ENCODE results near the gene LAMA2. TPM values are rescaled to one million over a fixed set of nuclear protein-coding genes. Genes with fewer than 3 reads are reported as not detected.

LAMA2 gene
- total RNA-seq, 2 donors from 2014 or later = 3.6 to 7.5 TPM

DNA sequence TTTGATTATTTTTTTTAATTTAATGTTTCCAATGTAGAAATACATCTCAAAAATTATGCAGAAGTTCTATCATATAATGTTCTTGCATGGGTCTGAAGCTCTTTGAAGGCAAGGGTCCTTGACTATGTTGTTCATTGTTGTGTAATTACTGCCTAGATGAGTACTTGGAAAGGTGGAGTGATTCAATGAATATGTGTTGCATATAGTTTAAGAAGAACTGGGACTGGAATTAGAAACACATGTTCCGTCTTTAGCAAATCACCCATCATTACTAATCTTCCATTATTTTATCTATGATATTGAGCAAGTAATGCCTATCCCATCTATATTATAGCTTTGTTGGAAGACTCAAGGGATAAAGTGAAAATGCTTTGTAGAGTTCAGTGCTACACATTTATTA lies 147.3 kb downstream of the LAMA2 start:
- TF ChIP-seq, protein P1, sequence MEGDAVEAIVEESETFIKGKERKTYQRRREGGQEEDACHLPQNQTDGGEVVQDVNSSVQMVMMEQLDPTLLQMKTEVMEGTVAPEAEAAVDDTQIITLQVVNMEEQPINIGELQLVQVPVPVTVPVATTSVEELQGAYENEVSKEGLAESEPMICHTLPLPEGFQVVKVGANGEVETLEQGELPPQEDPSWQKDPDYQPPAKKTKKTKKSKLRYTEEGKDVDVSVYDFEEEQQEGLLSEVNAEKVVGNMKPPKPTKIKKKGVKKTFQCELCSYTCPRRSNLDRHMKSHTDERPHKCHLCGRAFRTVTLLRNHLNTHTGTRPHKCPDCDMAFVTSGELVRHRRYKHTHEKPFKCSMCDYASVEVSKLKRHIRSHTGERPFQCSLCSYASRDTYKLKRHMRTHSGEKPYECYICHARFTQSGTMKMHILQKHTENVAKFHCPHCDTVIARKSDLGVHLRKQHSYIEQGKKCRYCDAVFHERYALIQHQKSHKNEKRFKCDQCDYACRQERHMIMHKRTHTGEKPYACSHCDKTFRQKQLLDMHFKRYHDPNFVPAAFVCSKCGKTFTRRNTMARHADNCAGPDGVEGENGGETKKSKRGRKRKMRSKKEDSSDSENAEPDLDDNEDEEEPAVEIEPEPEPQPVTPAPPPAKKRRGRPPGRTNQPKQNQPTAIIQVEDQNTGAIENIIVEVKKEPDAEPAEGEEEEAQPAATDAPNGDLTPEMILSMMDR (IDR thresholded peaks at IDR 0.05) = no peak
- H3K9ac ChIP-seq (ENCODE audit: low read depth in 2 of 2, low read length in 2 of 2) = no peak overlapping the region
- no peak for DNase-seq
- H3K27ac ChIP-seq = no peak overlapping the region
- intact Hi-C loops (cut with DNase I) = no loop called here
- no peaks in the 10 kb centered on the region for H3K36me3 ChIP-seq
- H3K4me1 ChIP-seq = no peaks in the 10 kb centered on the region
- H3K9me3 ChIP-seq = no peaks in the 10 kb centered on the region
- H3K4me3 ChIP-seq = no peak overlapping the region
- H3K27me3 ChIP-seq = no peaks in the 10 kb centered on the region

DNA sequence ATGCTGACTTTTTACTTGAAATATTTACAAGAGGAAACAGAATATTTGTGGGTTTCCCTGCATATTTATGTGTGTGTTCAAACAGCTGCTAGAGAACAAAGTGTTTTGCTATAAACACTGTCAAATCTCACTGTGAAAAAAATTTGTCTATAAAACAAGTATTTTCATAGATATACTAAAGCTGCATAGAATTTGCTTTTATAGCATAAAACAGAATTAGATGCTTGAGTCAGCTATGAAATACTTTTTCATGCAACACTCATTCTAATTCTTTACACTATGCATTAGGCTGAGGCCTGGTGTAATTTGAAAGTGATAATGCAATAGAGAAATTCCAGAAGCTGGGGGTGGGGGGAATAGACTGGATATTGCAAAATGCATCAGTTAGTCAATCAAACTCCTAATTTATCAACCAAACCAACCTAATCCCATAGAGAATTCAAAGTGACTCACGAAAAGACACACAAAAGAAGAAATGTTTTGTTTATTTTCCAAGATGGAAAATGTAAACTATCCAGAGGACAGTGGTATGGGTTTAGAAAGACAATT lies 148.2 kb downstream of the LAMA2 start:
- intact Hi-C loops (cut with DNase I) = no loop called here
- TF ChIP-seq, protein P1 (IDR thresholded peaks at IDR 0.05) = no peak
- H3K4me1 ChIP-seq = no peaks in the 10 kb centered on the region
- no peaks in the 10 kb centered on the region for H3K36me3 ChIP-seq
- H3K27ac ChIP-seq = no peak overlapping the region
- no peaks in the 10 kb centered on the region for H3K27me3 ChIP-seq
- DNase-seq = no peak
- no peaks in the 10 kb centered on the region for H3K9me3 ChIP-seq
- H3K4me3 ChIP-seq = no peak overlapping the region
- no peak overlapping the region for H3K9ac ChIP-seq (ENCODE audit: low read depth in 2 of 2, low read length in 2 of 2)

DNA sequence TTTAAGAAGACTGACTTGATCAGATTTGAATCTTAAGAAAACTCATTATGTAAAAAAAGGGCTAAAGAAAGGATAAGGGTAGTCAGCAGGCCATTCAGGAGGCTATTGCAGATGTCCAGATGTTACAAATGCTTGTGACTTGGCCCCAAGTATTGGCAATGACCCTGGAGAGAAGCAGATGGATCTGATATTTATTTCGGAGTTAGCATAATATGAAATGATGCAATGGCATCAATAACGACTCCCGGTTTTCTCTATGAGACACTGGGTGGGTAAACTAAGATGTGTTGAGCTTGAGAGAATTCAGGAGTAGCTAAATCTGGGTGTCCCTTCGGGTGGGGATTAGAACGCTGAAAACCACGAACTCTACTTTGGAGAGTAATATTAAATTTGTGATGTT lies 149.7 kb downstream of the LAMA2 start:
- Histone ChIP-seq H3K4me3 (no peak overlapping the region), H3K27ac (no peak overlapping the region), H3K9me3 (no peaks in the 10 kb centered on the region), H3K4me1 (no peaks in the 10 kb centered on the region), H3K27me3 (no peaks in the 10 kb centered on the region), H3K9ac (ENCODE audit: low read depth in 2 of 2, low read length in 2 of 2) (no peak overlapping the region), H3K36me3 (no peaks in the 10 kb centered on the region)
- TF ChIP-seq, protein P1 (IDR thresholded peaks at IDR 0.05) = no peak
- no peak for DNase-seq
- intact Hi-C loops (cut with DNase I) = no loop called here

DNA sequence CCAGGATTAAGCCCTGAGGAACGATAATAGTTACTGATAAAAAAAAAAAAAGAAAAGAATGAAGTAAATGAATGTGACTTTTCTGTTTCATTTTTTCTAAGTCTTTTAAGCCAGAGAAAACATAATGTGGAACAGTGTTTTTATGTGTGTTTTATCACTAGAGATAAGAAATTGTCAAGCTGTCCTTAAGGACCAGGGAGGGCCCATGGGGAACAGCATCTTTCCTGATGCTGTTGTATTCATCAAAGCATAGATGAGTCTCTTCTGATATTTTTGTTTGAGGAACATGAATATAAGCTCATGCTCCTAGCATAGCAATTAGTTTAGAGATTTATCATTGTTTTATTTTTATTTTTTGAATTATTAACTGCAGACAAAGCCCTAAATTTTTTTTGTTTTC lies 150.2 kb downstream of the LAMA2 start:
- TF ChIP-seq, protein P1 (IDR thresholded peaks at IDR 0.05) = no peak
- no peaks in the 10 kb centered on the region for H3K4me1 ChIP-seq
- no peak overlapping the region for H3K4me3 ChIP-seq
- H3K36me3 ChIP-seq = no peaks in the 10 kb centered on the region
- no peak for DNase-seq
- no peaks in the 10 kb centered on the region for H3K9me3 ChIP-seq
- intact Hi-C loops (cut with DNase I) = no loop called here
- H3K27ac ChIP-seq = no peak overlapping the region
- H3K9ac ChIP-seq (ENCODE audit: low read depth in 2 of 2, low read length in 2 of 2) = no peak overlapping the region
- H3K27me3 ChIP-seq = no peaks in the 10 kb centered on the region

DNA sequence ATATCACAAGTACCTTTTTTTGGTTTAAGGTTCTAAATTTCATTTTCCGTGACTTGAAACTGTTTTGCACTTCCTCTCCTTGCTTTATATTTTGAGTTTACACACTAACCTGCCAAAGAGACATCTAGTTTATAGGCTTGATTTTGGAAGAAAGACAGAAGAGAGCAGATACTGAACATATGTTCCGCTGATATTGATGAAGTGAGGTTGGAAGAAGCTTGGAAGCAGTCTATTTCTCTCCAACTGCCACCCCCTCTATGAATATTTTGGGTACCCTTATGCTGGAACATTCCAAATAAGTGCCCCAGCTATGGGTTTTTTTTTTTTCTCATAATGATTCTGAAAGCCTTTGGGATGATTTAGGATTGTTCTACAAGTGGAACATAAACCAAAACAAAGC lies 150.6 kb downstream of the LAMA2 start:
- Histone ChIP-seq H3K9ac (ENCODE audit: low read depth in 2 of 2, low read length in 2 of 2) (no peak overlapping the region), H3K4me1 (no peaks in the 10 kb centered on the region), H3K4me3 (no peak overlapping the region), H3K36me3 (no peaks in the 10 kb centered on the region), H3K27me3 (no peaks in the 10 kb centered on the region), H3K9me3 (no peaks in the 10 kb centered on the region), H3K27ac (no peak overlapping the region)
- intact Hi-C loops (cut with DNase I) = no loop called here
- DNase-seq = no peak
- TF ChIP-seq, protein P1 (IDR thresholded peaks at IDR 0.05) = no peak

Data from colonic mucosa (tissue), 4 donors.